Adrenal gland (tissue), 5 donors: ENCODE measurements around the gene ATP4A.

Experiments used
- CTCF ChIP-seq, 6 experiments: fragments of 450-650 bp in 4 of 6; fragments of 200-600 bp in 2 of 6; sonication (generic) in 1 of 6; IDR thresholded peaks; 1 replicate in 5 of 6; 2 replicates in 1 of 6; pipeline versions ENCODE4 v1.5.1 to v1.8.0; 2016 to 2021; ENCODE audit warnings: antibody characterized with exemption in 6 of 6, mild to moderate bottlenecking in 2 of 6, moderate library complexity in 1 of 6
- POLR2A ChIP-seq, 2 donors: fragments of 450-650 bp; IDR thresholded peaks; one replicate each; pipeline ENCODE4 v1.6.1; 2017; ENCODE audit warnings: antibody characterized with exemption in 2 of 2, mild to moderate bottlenecking in 2 of 2, moderate library complexity in 1 of 2
- donor health status: DM: no; HTN: no; CAD: no.

- TF ChIP-seq CTCF (IDR thresholded peaks at IDR 0.05), result no peak
- no peak for TF ChIP-seq POLR2A (IDR thresholded peaks at IDR 0.05)
These were observed 21.2 kb downstream of the ATP4A start for GRCh38 chr19:35542209-35542608.
